ENCODE measurements around the gene FMR1. TPM values are rescaled to one million over a fixed set of nuclear protein-coding genes. Genes with fewer than 3 reads are reported as not detected.

FMR1 gene
- total RNA-seq, 1 donor from 2014 or later: 45.6 TPM

GRCh38 chrX:147890756-147891155 lies 21.0 kb upstream of the FMR1 start:
- H3K4me1 Mint-ChIP-seq (ENCODE audit: low read depth, unreplicated experiment): peaks cover 9% of the 10 kb centered on the region
- Histone ChIP-seq H2AFZ (ENCODE audit: low read depth, low read length) (no peak overlapping the region), H3K4me2 (ENCODE audit: low read length) (no peak overlapping the region), H3K4me3 (ENCODE audit: insufficient read depth, low read depth, low read length) (no peak overlapping the region), H3K4me1 (ENCODE audit: insufficient read depth, low read length) (no peaks in the 10 kb centered on the region), H3K9me3 (ENCODE audit: insufficient read depth, low read depth, low read length) (no peaks in the 10 kb centered on the region), H3K79me2 (ENCODE audit: insufficient read depth, low read length) (no peaks in the 10 kb centered on the region), H3K27me3 (ENCODE audit: insufficient read depth, low read length) (no peaks in the 10 kb centered on the region), H3K9ac (ENCODE audit: low read length) (no peak overlapping the region), H3K36me3 (ENCODE audit: insufficient read depth, low read length) (no peaks in the 10 kb centered on the region), H4K20me1 (ENCODE audit: insufficient read depth, low read length) (no peaks in the 10 kb centered on the region), H3K27ac (ENCODE audit: low read depth, low read length) (no peak overlapping the region)
- no peak overlapping the region for H3K4me3 Mint-ChIP-seq (ENCODE audit: unreplicated experiment)
- H3K27me3 Mint-ChIP-seq (ENCODE audit: low read depth, unreplicated experiment): no peaks in the 10 kb centered on the region
- TF ChIP-seq CTCF (IDR thresholded peaks at IDR 0.05; ENCODE audit: insufficient read depth, low read depth, low read length): no peak
- TF ChIP-seq EZH2 (IDR thresholded peaks at IDR 0.05; ENCODE audit: insufficient read depth, low read length): no peak
- DNase-seq (ENCODE audit: low read depth): no peak
- FAIRE-seq: no peak
- no peaks in the 10 kb centered on the region for H3K36me3 Mint-ChIP-seq (ENCODE audit: low read depth, unreplicated experiment)
- H3K27ac Mint-ChIP-seq (ENCODE audit: unreplicated experiment): no peak overlapping the region
- H3K9me3 Mint-ChIP-seq (ENCODE audit: unreplicated experiment): no peaks in the 10 kb centered on the region

- no peak overlapping the region for H3K4me3 Mint-ChIP-seq (ENCODE audit: unreplicated experiment)
- H3K4me2 ChIP-seq (ENCODE audit: low read length): no peak overlapping the region
- H3K4me3 ChIP-seq (ENCODE audit: insufficient read depth, low read depth, low read length): no peak overlapping the region
- H3K4me1 Mint-ChIP-seq (ENCODE audit: low read depth, unreplicated experiment): peaks cover 9% of the 10 kb centered on the region
- no peaks in the 10 kb centered on the region for H3K36me3 Mint-ChIP-seq (ENCODE audit: low read depth, unreplicated experiment)
- FAIRE-seq: no peak
- H3K9ac ChIP-seq (ENCODE audit: low read length): no peak overlapping the region
- no peaks in the 10 kb centered on the region for H3K36me3 ChIP-seq (ENCODE audit: insufficient read depth, low read length)
- H2AFZ ChIP-seq (ENCODE audit: low read depth, low read length): no peak overlapping the region
- TF ChIP-seq EZH2 (IDR thresholded peaks at IDR 0.05; ENCODE audit: insufficient read depth, low read length) (no peak), CTCF (IDR thresholded peaks at IDR 0.05; ENCODE audit: insufficient read depth, low read depth, low read length) (no peak)
- peak overlapping the region; percentile 86 for H3K27ac Mint-ChIP-seq (ENCODE audit: unreplicated experiment)
- no peaks in the 10 kb centered on the region for H3K9me3 Mint-ChIP-seq (ENCODE audit: unreplicated experiment)
- no peaks in the 10 kb centered on the region for H3K27me3 ChIP-seq (ENCODE audit: insufficient read depth, low read length)
- H4K20me1 ChIP-seq (ENCODE audit: insufficient read depth, low read length): no peaks in the 10 kb centered on the region
- no peaks in the 10 kb centered on the region for H3K27me3 Mint-ChIP-seq (ENCODE audit: low read depth, unreplicated experiment)
- H3K9me3 ChIP-seq (ENCODE audit: insufficient read depth, low read depth, low read length): no peaks in the 10 kb centered on the region
- H3K79me2 ChIP-seq (ENCODE audit: insufficient read depth, low read length): no peaks in the 10 kb centered on the region
- no peaks in the 10 kb centered on the region for H3K4me1 ChIP-seq (ENCODE audit: insufficient read depth, low read length)
- DNase-seq (ENCODE audit: low read depth): no peak
- H3K27ac ChIP-seq (ENCODE audit: low read depth, low read length): no peak overlapping the region
Measured at GRCh38 chrX:147891896-147892295, 19.8 kb upstream of the FMR1 start.

GRCh38 chrX:147893741-147894140 lies 18.0 kb upstream of the FMR1 start:
- no peaks in the 10 kb centered on the region for H3K9me3 Mint-ChIP-seq (ENCODE audit: unreplicated experiment)
- Histone ChIP-seq H3K4me3 (ENCODE audit: insufficient read depth, low read depth, low read length) (no peak overlapping the region), H3K9me3 (ENCODE audit: insufficient read depth, low read depth, low read length) (no peaks in the 10 kb centered on the region), H3K9ac (ENCODE audit: low read length) (no peak overlapping the region), H3K79me2 (ENCODE audit: insufficient read depth, low read length) (no peaks in the 10 kb centered on the region), H2AFZ (ENCODE audit: low read depth, low read length) (no peak overlapping the region), H3K4me2 (ENCODE audit: low read length) (no peak overlapping the region), H3K36me3 (ENCODE audit: insufficient read depth, low read length) (no peaks in the 10 kb centered on the region), H3K4me1 (ENCODE audit: insufficient read depth, low read length) (no peaks in the 10 kb centered on the region), H4K20me1 (ENCODE audit: insufficient read depth, low read length) (no peaks in the 10 kb centered on the region), H3K27ac (ENCODE audit: low read depth, low read length) (no peak overlapping the region), H3K27me3 (ENCODE audit: insufficient read depth, low read length) (no peaks in the 10 kb centered on the region)
- no peak for DNase-seq (ENCODE audit: low read depth)
- H3K4me3 Mint-ChIP-seq (ENCODE audit: unreplicated experiment): no peak overlapping the region
- H3K27ac Mint-ChIP-seq (ENCODE audit: unreplicated experiment): no peak overlapping the region
- no peaks in the 10 kb centered on the region for H3K27me3 Mint-ChIP-seq (ENCODE audit: low read depth, unreplicated experiment)
- peak; percentile 96 for FAIRE-seq
- H3K4me1 Mint-ChIP-seq (ENCODE audit: low read depth, unreplicated experiment): peaks cover 9% of the 10 kb centered on the region
- H3K36me3 Mint-ChIP-seq (ENCODE audit: low read depth, unreplicated experiment): no peaks in the 10 kb centered on the region
- TF ChIP-seq EZH2 (IDR thresholded peaks at IDR 0.05; ENCODE audit: insufficient read depth, low read length) (no peak), CTCF (IDR thresholded peaks at IDR 0.05; ENCODE audit: insufficient read depth, low read depth, low read length) (no peak)
